Upper lobe of left lung (tissue), 6 donors: ENCODE data around the gene ARID4B. TPM values are rescaled to one million over a fixed set of nuclear protein-coding genes. Genes with fewer than 3 reads are reported as not detected.
"Not testable (repeated sequence)": the region's sequence is repeated elsewhere in the genome, so short reads cannot be mapped to it uniquely, and the experiment has no call there.

Experiments used
- ATAC-seq, 2 donors: fragments of 200-7000 bp; cut with Tn5 transposase; one replicate each; pipeline ENCODE4 v1.9.1; 2022; ENCODE audit warnings: mild to moderate bottlenecking in 2 of 2, moderate library complexity in 2 of 2; ENCODE audit not compliant: low FRiP score in 2 of 2
- DNase-seq, 2 donors: peaks; one replicate each; pipeline ENCODE4 v3.0.0-alpha.2; 2019 to 2020
- H3K27ac ChIP-seq, 4 donors: fragments of 200-600 bp; sonication (generic); one replicate each; pipeline ENCODE4 v1.5.1; 2016 to 2019
- H3K27me3 ChIP-seq, 4 donors: fragments of 200-600 bp; sonication (generic); one replicate each; pipeline ENCODE4 v1.5.1; 2017 to 2019
- H3K36me3 ChIP-seq, 4 donors: fragments of 200-600 bp; sonication (generic); one replicate each; pipeline ENCODE4 v1.5.1; 2016 to 2019
- H3K4me1 ChIP-seq, 4 donors: fragments of 200-600 bp; sonication (generic); one replicate each; pipeline ENCODE4 v1.5.1; 2018 to 2019
- H3K4me3 ChIP-seq, 4 donors: fragments of 200-600 bp; sonication (generic); one replicate each; pipeline ENCODE4 v1.5.1; 2017 to 2019; ENCODE audit warnings: mild to moderate bottlenecking in 2 of 4, moderate library complexity in 1 of 4
- H3K9me3 ChIP-seq, 4 donors: fragments of 200-600 bp; sonication (generic); one replicate each; pipeline ENCODE4 v1.5.1; 2018 to 2019
- CTCF ChIP-seq, 6 experiments: fragments of 450-650 bp in 4 of 6; fragments of 200-600 bp in 2 of 6; sonication (generic) in 2 of 6; IDR thresholded peaks; one replicate each; pipeline ENCODE4 v1.5.1; 2016 to 2019; ENCODE audit warnings: antibody characterized with exemption in 6 of 6
- EP300 ChIP-seq, 4 donors: sonication (generic); formaldehyde crosslinking; IDR thresholded peaks; one replicate each; pipeline ENCODE4 v1.5.1; 2017; ENCODE audit warnings: antibody characterized with exemption in 4 of 4, control low read depth in 2 of 4
- POLR2A ChIP-seq, 4 donors: fragments of 450-650 bp; IDR thresholded peaks; one replicate each; pipeline ENCODE4 v1.5.1; 2016 to 2017; ENCODE audit warnings: antibody characterized with exemption in 4 of 4, mild to moderate bottlenecking in 2 of 4
- POLR2AphosphoS5 ChIP-seq, 2 donors: sonication (generic); formaldehyde crosslinking; IDR thresholded peaks; one replicate each; pipeline ENCODE4 v1.5.1; 2017; ENCODE audit warnings: antibody characterized with exemption in 2 of 2
- WGBS, 2 donors: methylation state at CpG; one replicate each; pipeline ENCODE4 v1.1.5; 2017 to 2018; 5-methylcytosine and 5-hydroxymethylcytosine counted together
- total RNA-seq, 6 donors: library from RNA; depleted of rRNA in 4 of 6; stranded (reverse); fragments of >200 nt in 4 of 6; gene quantifications; one replicate each; pipeline versions ENCODE4 v1.1.0 to v1.2.1, GENCODE V29; 2016 to 2021
- donor health status: DM: no; HTN: no; CAD: no; lungs with moderate emphysema.
- donor health status: DM: no; HTN: yes; CAD: no; lungs with severe emphysema.

Gene ARID4B
- total RNA-seq, 6 donors from 2014 or later: 31.1 to 90.1 (median 51.3) TPM

- no peak for DNase-seq
- Histone ChIP-seq H3K27ac (peak overlapping the region in 1 of 4 donors; percentile 11), H3K4me3 (no peak overlapping the region), H3K36me3 (peaks cover 0 to 4% (median 1%) of the 10 kb centered on the region in 4 donors), H3K9me3 (no peaks in the 10 kb centered on the region), H3K4me1 (peaks cover 6 to 30% (median 20%) of the 10 kb centered on the region in 4 donors), H3K27me3 (no peaks in the 10 kb centered on the region)
- ATAC-seq: no peak
- 44 to 81% methylated on average over 1 of the region's 1 CpG for WGBS, 2 donors
- no peak for TF ChIP-seq EP300 (IDR thresholded peaks at IDR 0.05)
- TF ChIP-seq POLR2A (IDR thresholded peaks at IDR 0.05): no peak
- no peak for TF ChIP-seq CTCF (IDR thresholded peaks at IDR 0.05)
- TF ChIP-seq POLR2AphosphoS5 (IDR thresholded peaks at IDR 0.05): no peak
These were observed 68.7 kb downstream of the ARID4B start for GRCh38 chr1:235259133-235259778.

DNA sequence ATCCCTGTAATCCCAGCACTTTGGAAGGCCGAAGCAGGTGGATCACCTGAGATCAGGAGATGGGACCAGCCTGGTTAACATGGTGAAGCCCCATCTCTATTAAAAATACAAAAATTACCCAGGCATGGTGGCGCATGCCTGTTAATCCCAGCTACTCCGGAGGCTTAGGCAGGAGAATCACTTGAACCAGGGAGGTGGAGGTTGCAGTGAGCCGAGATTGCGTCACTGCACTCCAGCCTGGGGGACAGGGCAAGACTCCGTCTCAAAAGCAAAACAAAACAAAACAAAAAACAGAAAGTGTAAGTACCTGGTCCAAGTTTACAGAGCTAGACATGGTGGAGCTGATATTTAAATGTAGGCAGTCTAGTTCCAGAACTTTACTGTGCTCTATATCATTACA, 69.9 kb downstream of the ARID4B start:
- H3K27ac ChIP-seq, H3K27me3 ChIP-seq, DNase-seq, H3K4me3 ChIP-seq, H3K36me3 ChIP-seq, ATAC-seq, H3K9me3 ChIP-seq: not testable (repeated sequence)
- WGBS, 2 donors: 75 to 82% methylated on average over 6 of the region's 6 CpGs
- peaks cover 6 to 33% (median 20%) of the 10 kb centered on the region in 4 donors for H3K4me1 ChIP-seq

GRCh38 chr1:235254721-235255120, 73.3 kb downstream of the ARID4B start:
- DNase-seq (no peak), ATAC-seq (no peak)
- no peak for TF ChIP-seq POLR2AphosphoS5 (IDR thresholded peaks at IDR 0.05)
- TF ChIP-seq POLR2A (IDR thresholded peaks at IDR 0.05): no peak
- no peak for TF ChIP-seq CTCF (IDR thresholded peaks at IDR 0.05)
- TF ChIP-seq EP300 (IDR thresholded peaks at IDR 0.05): no peak
- Histone ChIP-seq H3K27ac (no peak overlapping the region), H3K4me3 (no peak overlapping the region), H3K9me3 (no peaks in the 10 kb centered on the region), H3K36me3 (peaks cover 0 to 8% (median 1%) of the 10 kb centered on the region in 4 donors), H3K4me1 (peaks cover 3 to 18% (median 8%) of the 10 kb centered on the region in 4 donors), H3K27me3 (no peaks in the 10 kb centered on the region)
- WGBS, 2 donors: 87 to 88% methylated on average over 1 of the region's 1 CpG

GRCh38 chr1:235253219-235253962, 74.6 kb downstream of the ARID4B start:
- Histone ChIP-seq H3K4me3 (no peak overlapping the region), H3K36me3 (peaks cover 0 to 17% (median 2%) of the 10 kb centered on the region in 4 donors), H3K4me1 (peaks cover 0 to 9% (median 0%) of the 10 kb centered on the region in 4 donors), H3K27me3 (no peaks in the 10 kb centered on the region), H3K27ac (no peak overlapping the region), H3K9me3 (no peaks in the 10 kb centered on the region)
- 29 to 33% methylated on average over 2 of the region's 2 CpGs for WGBS, 2 donors
- DNase-seq (peak in 1 of 2 donors; percentile 59), ATAC-seq (peak; percentile 88 to 94)
- TF ChIP-seq CTCF (IDR thresholded peaks at IDR 0.05): peak; percentile 39 to 78 (median 70)
- TF ChIP-seq POLR2A (IDR thresholded peaks at IDR 0.05): no peak
- TF ChIP-seq EP300 (IDR thresholded peaks at IDR 0.05): no peak

DNA sequence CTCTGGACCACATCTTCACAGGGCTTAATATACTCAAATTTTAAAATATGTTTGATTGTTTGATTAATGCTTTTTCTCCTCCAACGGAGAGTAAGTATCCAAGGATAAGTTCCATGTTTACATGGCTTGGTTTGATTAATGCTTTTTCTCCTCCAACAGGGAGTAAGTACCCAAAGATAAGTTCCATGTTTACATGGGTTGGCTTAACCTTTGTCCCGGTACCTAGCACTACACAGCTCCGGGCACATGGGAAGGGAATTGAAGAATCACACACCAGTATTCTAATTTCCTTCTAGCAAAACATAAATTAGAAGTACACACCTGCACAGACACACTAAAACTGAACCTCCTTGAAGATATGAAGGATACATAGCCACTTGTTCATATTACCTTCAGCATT, 77.5 kb downstream of the ARID4B start:
- WGBS, 2 donors: 61 to 71% methylated on average over 3 of the region's 3 CpGs
- H3K27ac ChIP-seq: no peak overlapping the region
- DNase-seq: no peak
- H3K9me3 ChIP-seq: no peaks in the 10 kb centered on the region
- peaks cover 0 to 12% (median 2%) of the 10 kb centered on the region in 4 donors for H3K4me1 ChIP-seq
- H3K36me3 ChIP-seq: peaks cover 0 to 31% (median 3%) of the 10 kb centered on the region in 4 donors
- no peak for ATAC-seq
- no peaks in the 10 kb centered on the region for H3K27me3 ChIP-seq
- TF ChIP-seq EP300 (IDR thresholded peaks at IDR 0.05) (no peak), POLR2AphosphoS5 (IDR thresholded peaks at IDR 0.05) (no peak), POLR2A (IDR thresholded peaks at IDR 0.05) (no peak), CTCF (IDR thresholded peaks at IDR 0.05) (no peak)
- H3K4me3 ChIP-seq: no peak overlapping the region
